SK-N-SH (cell line): Measurements from ENCODE around the gene TMEM87A.

Experiments used
- RAD21 ChIP-seq: IDR thresholded peaks from 2 replicates; pipeline ENCODE4 v1.6.1; 2012; ENCODE audit warnings: mild to moderate bottlenecking, low read length
- TF ChIP-seq, protein P1 (sequence below): IDR thresholded peaks from 2 replicates; pipeline ENCODE4 v1.4.0; 2012; ENCODE audit warnings: low read depth
- TF ChIP-seq, protein P2 (sequence below): IDR thresholded peaks from 2 replicates; pipeline ENCODE4 v1.6.1; 2012; ENCODE audit warnings: mild to moderate bottlenecking, low read depth, low read length, moderate library complexity

DNA sequence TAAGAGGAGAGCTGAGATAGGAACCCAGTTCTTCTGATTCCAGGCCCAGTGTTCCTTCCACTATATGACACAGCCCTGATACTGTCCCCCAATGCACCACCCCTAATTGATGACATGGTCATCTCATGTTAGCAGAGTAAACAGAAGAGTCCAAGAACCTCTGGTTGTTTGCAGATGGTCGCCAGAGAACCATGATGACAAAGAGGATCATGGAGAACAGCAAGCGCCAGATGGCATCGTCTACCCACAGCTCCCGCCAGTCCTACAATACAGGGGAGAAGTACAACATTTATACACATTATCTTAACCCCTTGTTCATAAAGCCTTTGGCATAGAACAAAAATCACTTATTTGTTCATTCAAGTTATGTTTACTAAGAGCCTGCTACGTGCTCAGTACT is 46.6 kb downstream of the TMEM87A start:
- TF ChIP-seq, protein P1, sequence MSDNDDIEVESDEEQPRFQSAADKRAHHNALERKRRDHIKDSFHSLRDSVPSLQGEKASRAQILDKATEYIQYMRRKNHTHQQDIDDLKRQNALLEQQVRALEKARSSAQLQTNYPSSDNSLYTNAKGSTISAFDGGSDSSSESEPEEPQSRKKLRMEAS: no peak
- TF ChIP-seq, protein P2, sequence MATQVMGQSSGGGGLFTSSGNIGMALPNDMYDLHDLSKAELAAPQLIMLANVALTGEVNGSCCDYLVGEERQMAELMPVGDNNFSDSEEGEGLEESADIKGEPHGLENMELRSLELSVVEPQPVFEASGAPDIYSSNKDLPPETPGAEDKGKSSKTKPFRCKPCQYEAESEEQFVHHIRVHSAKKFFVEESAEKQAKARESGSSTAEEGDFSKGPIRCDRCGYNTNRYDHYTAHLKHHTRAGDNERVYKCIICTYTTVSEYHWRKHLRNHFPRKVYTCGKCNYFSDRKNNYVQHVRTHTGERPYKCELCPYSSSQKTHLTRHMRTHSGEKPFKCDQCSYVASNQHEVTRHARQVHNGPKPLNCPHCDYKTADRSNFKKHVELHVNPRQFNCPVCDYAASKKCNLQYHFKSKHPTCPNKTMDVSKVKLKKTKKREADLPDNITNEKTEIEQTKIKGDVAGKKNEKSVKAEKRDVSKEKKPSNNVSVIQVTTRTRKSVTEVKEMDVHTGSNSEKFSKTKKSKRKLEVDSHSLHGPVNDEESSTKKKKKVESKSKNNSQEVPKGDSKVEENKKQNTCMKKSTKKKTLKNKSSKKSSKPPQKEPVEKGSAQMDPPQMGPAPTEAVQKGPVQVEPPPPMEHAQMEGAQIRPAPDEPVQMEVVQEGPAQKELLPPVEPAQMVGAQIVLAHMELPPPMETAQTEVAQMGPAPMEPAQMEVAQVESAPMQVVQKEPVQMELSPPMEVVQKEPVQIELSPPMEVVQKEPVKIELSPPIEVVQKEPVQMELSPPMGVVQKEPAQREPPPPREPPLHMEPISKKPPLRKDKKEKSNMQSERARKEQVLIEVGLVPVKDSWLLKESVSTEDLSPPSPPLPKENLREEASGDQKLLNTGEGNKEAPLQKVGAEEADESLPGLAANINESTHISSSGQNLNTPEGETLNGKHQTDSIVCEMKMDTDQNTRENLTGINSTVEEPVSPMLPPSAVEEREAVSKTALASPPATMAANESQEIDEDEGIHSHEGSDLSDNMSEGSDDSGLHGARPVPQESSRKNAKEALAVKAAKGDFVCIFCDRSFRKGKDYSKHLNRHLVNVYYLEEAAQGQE: no peak
- TF ChIP-seq RAD21: no peak
